Measurements from ENCODE around the gene PMM2. TPM values are rescaled to one million over a fixed set of nuclear protein-coding genes. Genes with fewer than 3 reads are reported as not detected.

Gene PMM2
- total RNA-seq, 1 experiment from 2014 or later: 36.5 TPM

Other genes starting within 250 kb of the PMM2 start
- 4.1 TPM in 1 of 2 replicates, not detected in the other for gene TMEM114, start 207.3 kb upstream of the PMM2 start, total RNA-seq (2014; rRNA removed; shearing (Covaris generic))
- gene METTL22, start 176.1 kb upstream of the PMM2 start, total RNA-seq (2014; rRNA removed; shearing (Covaris generic)): 43.7 and 53.6 TPM in 2 replicates
- gene ABAT, start 123.2 kb upstream of the PMM2 start, total RNA-seq (2014; rRNA removed; shearing (Covaris generic)): 1.8 and 3.1 TPM in 2 replicates
- 8.2 and 12.1 TPM in 2 replicates for gene TMEM186, start 200 bp upstream of the PMM2 start, total RNA-seq (2014; rRNA removed; shearing (Covaris generic))
- gene CARHSP1, start 71.2 kb downstream of the PMM2 start, total RNA-seq (2014; rRNA removed; shearing (Covaris generic)): 324 and 345 TPM in 2 replicates
- not detected in 2 replicates for gene LITAFD, start 84.5 kb downstream of the PMM2 start, total RNA-seq (2014; rRNA removed; shearing (Covaris generic))
- 63.6 and 80.7 TPM in 2 replicates for gene USP7, start 166.1 kb downstream of the PMM2 start, total RNA-seq (2014; rRNA removed; shearing (Covaris generic))

Data from H7 (cell line).